Measurements from ENCODE around the gene SACM1L.

SACM1L gene

DNA sequence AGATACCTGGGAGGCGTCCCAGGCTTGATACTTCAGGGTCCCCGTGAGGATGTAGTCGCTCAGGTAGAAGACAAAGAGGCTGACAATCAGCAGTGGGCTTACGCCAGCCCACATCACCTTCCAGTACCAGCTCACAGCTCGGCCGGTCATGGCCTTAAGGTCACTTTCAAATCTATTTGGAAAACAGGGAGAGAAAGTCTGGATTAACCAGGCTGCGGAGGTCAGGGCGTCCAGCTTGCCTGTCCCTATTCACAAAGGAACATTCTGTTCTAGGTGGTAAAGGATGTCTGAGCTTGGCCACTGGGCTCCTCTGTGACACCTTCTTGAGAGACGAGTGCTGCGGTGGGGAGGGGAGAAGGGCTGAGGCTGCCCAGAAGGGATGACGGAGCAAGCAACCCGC is 70.7 kb downstream of the SACM1L start:
- H3K4me1 ChIP-seq (ENCODE audit: insufficient read depth, low read length), result peaks cover 6% of the 10 kb centered on the region; the same call in 1 of the 2 replicates
- no peak overlapping the region for H3K27ac ChIP-seq (ENCODE audit: low read depth, low read length)
- no peaks in the 10 kb centered on the region for H3K27me3 ChIP-seq (ENCODE audit: insufficient read depth, low read length)
- H3K9me3 ChIP-seq (ENCODE audit: insufficient read depth, low read depth, low read length), result no peaks in the 10 kb centered on the region
- no peak overlapping the region for H3K9ac ChIP-seq (ENCODE audit: low read depth, low read length)
- no peaks in the 10 kb centered on the region for H3K36me3 ChIP-seq (ENCODE audit: insufficient read depth, low read length)
- 94% methylated on average over 12 of the region's 12 CpGs for WGBS
- no peak overlapping the region for H3K4me3 ChIP-seq (ENCODE audit: low read length)

DNA sequence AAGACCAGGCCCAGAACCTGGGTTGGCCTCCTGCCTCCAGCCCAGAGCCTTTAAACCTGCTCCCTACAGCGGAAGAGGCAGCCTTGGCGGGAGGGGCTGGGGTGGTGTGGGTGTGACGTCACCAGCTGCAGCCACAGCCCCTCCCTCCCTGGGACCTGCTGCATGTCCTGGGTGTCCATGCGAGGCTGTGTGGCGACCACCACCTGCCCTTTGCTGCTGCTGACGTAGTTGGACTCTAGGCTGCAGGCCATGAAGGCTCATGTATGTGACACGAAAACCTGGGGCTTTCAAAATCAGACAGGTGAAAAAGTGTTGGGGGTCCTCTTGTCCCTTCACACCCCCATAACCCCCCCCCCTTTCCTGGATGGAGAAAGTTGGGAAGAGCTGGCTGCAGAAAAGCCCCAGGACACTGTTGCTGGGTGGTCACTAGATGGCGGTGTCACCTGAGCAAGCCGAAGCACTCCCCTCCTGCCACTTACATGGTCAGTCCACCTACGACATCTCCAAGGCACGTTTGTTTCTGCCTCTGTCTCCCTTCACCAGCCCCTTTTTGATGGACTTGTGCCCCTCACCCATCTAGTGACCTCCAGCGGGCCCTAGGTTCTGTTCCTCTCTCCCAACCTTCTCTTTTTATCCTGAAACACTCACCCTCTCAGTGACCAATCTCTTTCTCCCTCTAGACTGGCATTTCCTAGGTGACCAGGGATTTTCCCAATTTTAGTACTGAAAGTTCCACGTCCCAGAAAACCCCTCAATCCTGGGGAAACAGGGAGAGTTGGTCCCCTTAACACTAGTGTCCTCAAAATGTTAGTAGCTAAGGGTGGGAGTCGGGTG is 71.9 kb downstream of the SACM1L start:
- H3K27me3 ChIP-seq (ENCODE audit: insufficient read depth, low read length), result no peaks in the 10 kb centered on the region
- peaks cover 6% of the 10 kb centered on the region; the same call in 1 of the 2 replicates for H3K4me1 ChIP-seq (ENCODE audit: insufficient read depth, low read length)
- 35% methylated on average over 14 of the region's 14 CpGs for WGBS
- no peak overlapping the region for H3K4me3 ChIP-seq (ENCODE audit: low read length)
- H3K9ac ChIP-seq (ENCODE audit: low read depth, low read length), result no peak overlapping the region
- no peaks in the 10 kb centered on the region for H3K36me3 ChIP-seq (ENCODE audit: insufficient read depth, low read length)
- no peak overlapping the region for H3K27ac ChIP-seq (ENCODE audit: low read depth, low read length)
- no peaks in the 10 kb centered on the region for H3K9me3 ChIP-seq (ENCODE audit: insufficient read depth, low read depth, low read length)

DNA sequence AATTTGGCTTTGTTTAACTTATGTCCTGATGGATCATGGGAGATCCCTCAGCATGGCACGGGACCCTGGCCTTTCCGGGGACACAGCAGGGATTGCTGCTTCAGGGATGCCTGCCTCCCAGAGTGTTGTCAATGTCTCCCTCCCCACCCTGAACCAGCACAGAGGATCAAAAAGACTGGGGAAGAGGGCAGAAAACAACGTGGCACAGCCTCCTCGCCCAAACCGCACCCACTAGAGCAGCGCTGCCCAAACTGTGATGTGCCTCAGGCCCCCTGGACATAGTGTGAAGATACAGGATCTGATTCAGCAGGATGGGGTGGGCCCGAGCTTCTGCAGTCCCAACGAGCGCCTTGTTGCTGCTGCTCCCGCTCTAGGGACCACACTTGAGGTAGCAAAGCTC is 72.6 kb downstream of the SACM1L start:
- Histone ChIP-seq H3K27me3 (ENCODE audit: insufficient read depth, low read length) (no peaks in the 10 kb centered on the region), H3K9me3 (ENCODE audit: insufficient read depth, low read depth, low read length) (no peaks in the 10 kb centered on the region), H3K9ac (ENCODE audit: low read depth, low read length) (no peak overlapping the region), H3K4me3 (ENCODE audit: low read length) (no peak overlapping the region), H3K36me3 (ENCODE audit: insufficient read depth, low read length) (no peaks in the 10 kb centered on the region), H3K4me1 (ENCODE audit: insufficient read depth, low read length) (peaks cover 6% of the 10 kb centered on the region; the same call in 1 of the 2 replicates), H3K27ac (ENCODE audit: low read depth, low read length) (no peak overlapping the region)
- 91% methylated on average over 10 of the region's 10 CpGs for WGBS

DNA sequence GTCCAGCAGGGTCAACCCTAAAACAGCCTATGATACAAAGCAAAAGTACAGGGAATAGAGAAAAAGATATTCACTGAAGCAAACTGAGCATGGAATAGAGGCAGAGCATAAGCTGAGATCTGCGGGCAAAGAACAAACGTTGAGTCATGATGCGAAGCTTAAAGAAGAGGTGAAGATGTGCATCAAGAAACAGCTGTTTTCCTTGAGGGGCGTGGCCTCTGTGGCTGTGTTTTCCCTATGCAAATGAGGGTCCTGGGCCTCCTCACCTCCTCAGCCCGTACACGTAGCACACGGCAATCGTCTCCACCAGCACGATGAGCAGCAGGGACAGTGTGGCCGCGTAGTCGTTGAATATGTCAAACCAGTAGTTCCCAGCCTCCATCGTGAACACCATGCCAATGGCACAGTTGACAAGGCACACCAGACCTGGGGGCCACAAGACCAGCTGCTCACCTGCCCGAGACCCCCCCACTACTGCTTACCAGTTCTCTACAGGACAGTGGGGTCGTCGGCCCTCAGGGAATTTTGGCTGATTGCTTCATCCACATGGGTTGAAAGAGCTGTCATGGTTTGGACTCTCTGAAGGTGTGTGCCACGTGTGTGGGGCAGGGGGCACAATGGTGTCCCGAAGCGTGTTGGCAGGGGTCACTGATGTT is 73.6 kb downstream of the SACM1L start:
- no peaks in the 10 kb centered on the region for H3K27me3 ChIP-seq (ENCODE audit: insufficient read depth, low read length)
- no peak overlapping the region for H3K27ac ChIP-seq (ENCODE audit: low read depth, low read length)
- H3K4me1 ChIP-seq (ENCODE audit: insufficient read depth, low read length), result peaks cover 6% of the 10 kb centered on the region; the same call in 1 of the 2 replicates
- H3K9ac ChIP-seq (ENCODE audit: low read depth, low read length), result no peak overlapping the region
- H3K4me3 ChIP-seq (ENCODE audit: low read length), result no peak overlapping the region
- no peaks in the 10 kb centered on the region for H3K36me3 ChIP-seq (ENCODE audit: insufficient read depth, low read length)
- peaks cover 5% of the 10 kb centered on the region; the same call in 1 of the 2 replicates for H3K9me3 ChIP-seq (ENCODE audit: insufficient read depth, low read depth, low read length)
- 89% methylated on average over 19 of the region's 19 CpGs for WGBS

DNA sequence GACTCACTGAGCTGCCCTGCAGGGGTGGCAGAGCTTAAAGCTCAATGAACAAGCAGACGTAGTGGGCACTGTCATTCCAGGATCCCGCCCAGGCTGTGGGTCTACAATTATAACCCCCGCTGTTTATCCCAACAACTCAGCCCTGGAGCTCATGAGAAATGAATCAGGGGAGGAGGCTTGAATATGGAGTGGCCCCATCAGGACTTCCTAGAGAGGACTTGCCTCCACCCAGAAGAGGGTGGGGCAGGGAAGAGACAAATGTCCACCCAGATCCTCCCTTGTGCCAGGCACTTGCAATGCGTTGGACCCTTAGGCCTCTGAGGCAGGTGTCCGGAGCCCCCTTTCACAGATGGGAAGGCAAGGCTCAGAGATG is 74.1 kb downstream of the SACM1L start:
- H3K4me3 ChIP-seq (ENCODE audit: low read length), result no peak overlapping the region
- H3K9me3 ChIP-seq (ENCODE audit: insufficient read depth, low read depth, low read length), result peaks cover 6% of the 10 kb centered on the region; the same call in 1 of the 2 replicates
- H3K4me1 ChIP-seq (ENCODE audit: insufficient read depth, low read length), result peaks cover 6% of the 10 kb centered on the region; the same call in 1 of the 2 replicates
- no peak overlapping the region for H3K27ac ChIP-seq (ENCODE audit: low read depth, low read length)
- H3K27me3 ChIP-seq (ENCODE audit: insufficient read depth, low read length), result no peaks in the 10 kb centered on the region
- H3K9ac ChIP-seq (ENCODE audit: low read depth, low read length), result no peak overlapping the region
- WGBS, result 92% methylated on average over 5 of the region's 5 CpGs
- H3K36me3 ChIP-seq (ENCODE audit: insufficient read depth, low read length), result no peaks in the 10 kb centered on the region

DNA sequence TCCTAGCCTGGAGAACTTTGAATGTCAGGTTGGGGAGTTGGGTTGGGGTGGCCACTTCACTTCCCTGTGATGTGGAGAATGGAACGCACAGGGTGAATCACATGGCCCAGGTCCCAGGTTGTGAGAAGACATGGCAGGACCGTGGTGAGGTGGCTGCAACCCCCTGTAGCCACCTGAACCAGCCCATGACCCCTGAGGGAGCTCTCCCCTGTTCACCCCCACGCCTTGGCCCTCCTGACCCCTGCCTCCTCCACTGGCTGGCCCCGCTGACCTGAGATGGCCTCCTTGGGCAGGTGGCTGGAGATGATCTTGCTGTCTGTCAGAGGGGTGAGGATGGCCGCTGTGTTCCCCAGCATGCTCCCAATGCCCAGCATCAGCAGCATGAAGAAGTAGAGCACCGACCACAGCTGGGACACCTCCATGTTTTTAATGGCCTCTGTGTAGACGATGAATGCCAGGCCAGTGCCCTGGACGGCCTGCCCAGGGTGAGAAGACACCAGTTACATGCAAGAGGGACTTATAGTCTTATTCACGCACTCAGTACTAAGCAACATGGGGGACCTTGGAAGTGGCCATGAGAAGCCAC is 76.2 kb downstream of the SACM1L start:
- no peak overlapping the region for H3K27ac ChIP-seq (ENCODE audit: low read depth, low read length)
- H3K4me1 ChIP-seq (ENCODE audit: insufficient read depth, low read length), result peaks cover 6% of the 10 kb centered on the region; the same call in 1 of the 2 replicates
- H3K9ac ChIP-seq (ENCODE audit: low read depth, low read length), result no peak overlapping the region
- H3K9me3 ChIP-seq (ENCODE audit: insufficient read depth, low read depth, low read length), result peaks cover 6% of the 10 kb centered on the region; the same call in 1 of the 2 replicates
- 95% methylated on average over 9 of the region's 9 CpGs for WGBS
- no peaks in the 10 kb centered on the region for H3K27me3 ChIP-seq (ENCODE audit: insufficient read depth, low read length)
- no peak overlapping the region for H3K4me3 ChIP-seq (ENCODE audit: low read length)
- no peaks in the 10 kb centered on the region for H3K36me3 ChIP-seq (ENCODE audit: insufficient read depth, low read length)

DNA sequence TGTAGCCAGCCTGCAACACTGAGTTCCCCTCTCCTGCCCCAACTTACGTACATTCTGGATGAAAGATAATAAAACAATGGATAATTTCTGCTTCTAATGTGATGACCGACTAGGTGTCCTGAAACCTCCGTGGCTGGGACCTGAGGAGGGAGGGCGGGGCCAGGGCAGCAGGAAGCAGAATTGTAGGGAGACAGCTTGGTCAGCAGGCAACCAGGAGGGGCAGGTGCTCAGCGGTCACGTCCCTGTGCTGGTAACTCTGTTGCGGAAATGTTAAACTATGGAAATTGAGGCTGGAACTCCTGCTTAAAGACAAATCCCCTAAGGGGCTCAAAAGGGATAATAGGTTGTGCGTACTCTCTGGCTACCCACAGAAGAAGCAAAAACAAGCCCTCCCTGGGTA is 76.8 kb downstream of the SACM1L start:
- H3K9ac ChIP-seq (ENCODE audit: low read depth, low read length), result no peak overlapping the region
- no peaks in the 10 kb centered on the region for H3K27me3 ChIP-seq (ENCODE audit: insufficient read depth, low read length)
- H3K4me3 ChIP-seq (ENCODE audit: low read length), result no peak overlapping the region
- H3K36me3 ChIP-seq (ENCODE audit: insufficient read depth, low read length), result no peaks in the 10 kb centered on the region
- H3K4me1 ChIP-seq (ENCODE audit: insufficient read depth, low read length), result peaks cover under 1% of the 10 kb centered on the region; the same call in 1 of the 2 replicates
- H3K27ac ChIP-seq (ENCODE audit: low read depth, low read length), result no peak overlapping the region
- H3K9me3 ChIP-seq (ENCODE audit: insufficient read depth, low read depth, low read length), result peaks cover 6% of the 10 kb centered on the region; the same call in 1 of the 2 replicates
- 78% methylated on average over 8 of the region's 8 CpGs for WGBS

DNA sequence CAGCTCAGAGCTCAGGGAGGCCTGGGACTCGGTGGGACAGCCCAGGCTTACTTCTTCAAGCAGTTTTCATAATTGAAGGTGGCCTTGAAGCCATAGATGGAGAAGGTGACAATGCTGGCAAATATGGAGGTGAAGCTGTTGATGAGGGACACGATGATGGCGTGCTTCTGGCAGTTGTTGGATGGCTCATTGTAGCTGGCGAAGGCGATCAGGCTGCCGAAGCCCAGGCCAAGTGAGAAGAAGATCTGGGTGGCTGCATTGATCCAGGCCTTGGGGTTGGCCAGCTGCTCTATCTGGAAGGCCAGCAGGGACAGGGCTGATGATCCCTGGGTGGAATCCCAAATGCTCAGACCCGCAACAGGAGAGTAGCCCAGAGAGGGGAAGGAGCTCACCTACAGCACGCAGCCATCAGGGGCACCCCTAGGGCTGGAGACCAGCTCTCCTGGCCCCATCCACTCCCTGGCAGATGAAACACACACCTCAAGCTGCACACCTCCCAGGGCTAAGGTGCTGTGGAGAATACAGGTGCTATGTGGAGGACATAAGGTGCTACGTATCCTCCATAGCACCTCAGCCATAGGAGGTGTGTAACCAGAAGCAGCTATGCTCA is 82.1 kb downstream of the SACM1L start:
- H3K36me3 ChIP-seq (ENCODE audit: insufficient read depth, low read length), result no peaks in the 10 kb centered on the region
- H3K9me3 ChIP-seq (ENCODE audit: insufficient read depth, low read depth, low read length), result peaks cover 6% of the 10 kb centered on the region; the same call in 1 of the 2 replicates
- no peaks in the 10 kb centered on the region for H3K27me3 ChIP-seq (ENCODE audit: insufficient read depth, low read length)
- H3K4me3 ChIP-seq (ENCODE audit: low read length), result no peak overlapping the region
- no peak overlapping the region for H3K9ac ChIP-seq (ENCODE audit: low read depth, low read length)
- H3K27ac ChIP-seq (ENCODE audit: low read depth, low read length), result no peak overlapping the region
- no peaks in the 10 kb centered on the region for H3K4me1 ChIP-seq (ENCODE audit: insufficient read depth, low read length)
- WGBS, result 93% methylated on average over 9 of the region's 9 CpGs

DNA sequence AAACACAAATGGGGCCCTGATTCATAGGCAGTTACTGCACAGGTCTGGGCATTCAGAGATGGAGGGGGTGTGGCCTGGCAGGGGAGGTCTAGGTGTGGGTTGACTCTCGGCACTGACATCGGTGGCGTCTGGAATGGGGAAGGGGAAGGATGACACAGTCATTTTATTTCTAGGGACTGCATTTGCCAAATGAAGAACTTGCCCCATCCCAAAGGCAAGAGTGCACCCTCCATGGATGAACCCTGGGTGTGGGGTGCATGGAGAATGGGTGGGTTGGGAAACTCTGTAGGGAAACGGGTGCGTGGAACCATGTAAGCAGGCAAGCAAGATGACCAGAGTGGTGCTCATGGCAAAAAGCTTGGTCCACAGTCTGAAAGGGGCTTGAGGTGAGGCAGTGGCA is 82.6 kb downstream of the SACM1L start:
- H3K9ac ChIP-seq (ENCODE audit: low read depth, low read length), result no peak overlapping the region
- no peaks in the 10 kb centered on the region; the same call in 1 of the 2 replicates for H3K4me1 ChIP-seq (ENCODE audit: insufficient read depth, low read length)
- peaks cover 6% of the 10 kb centered on the region; the same call in 1 of the 2 replicates for H3K9me3 ChIP-seq (ENCODE audit: insufficient read depth, low read depth, low read length)
- H3K4me3 ChIP-seq (ENCODE audit: low read length), result no peak overlapping the region
- H3K27ac ChIP-seq (ENCODE audit: low read depth, low read length), result no peak overlapping the region
- no peaks in the 10 kb centered on the region for H3K36me3 ChIP-seq (ENCODE audit: insufficient read depth, low read length)
- no peaks in the 10 kb centered on the region for H3K27me3 ChIP-seq (ENCODE audit: insufficient read depth, low read length)
- 93% methylated on average over 5 of the region's 5 CpGs for WGBS

DNA sequence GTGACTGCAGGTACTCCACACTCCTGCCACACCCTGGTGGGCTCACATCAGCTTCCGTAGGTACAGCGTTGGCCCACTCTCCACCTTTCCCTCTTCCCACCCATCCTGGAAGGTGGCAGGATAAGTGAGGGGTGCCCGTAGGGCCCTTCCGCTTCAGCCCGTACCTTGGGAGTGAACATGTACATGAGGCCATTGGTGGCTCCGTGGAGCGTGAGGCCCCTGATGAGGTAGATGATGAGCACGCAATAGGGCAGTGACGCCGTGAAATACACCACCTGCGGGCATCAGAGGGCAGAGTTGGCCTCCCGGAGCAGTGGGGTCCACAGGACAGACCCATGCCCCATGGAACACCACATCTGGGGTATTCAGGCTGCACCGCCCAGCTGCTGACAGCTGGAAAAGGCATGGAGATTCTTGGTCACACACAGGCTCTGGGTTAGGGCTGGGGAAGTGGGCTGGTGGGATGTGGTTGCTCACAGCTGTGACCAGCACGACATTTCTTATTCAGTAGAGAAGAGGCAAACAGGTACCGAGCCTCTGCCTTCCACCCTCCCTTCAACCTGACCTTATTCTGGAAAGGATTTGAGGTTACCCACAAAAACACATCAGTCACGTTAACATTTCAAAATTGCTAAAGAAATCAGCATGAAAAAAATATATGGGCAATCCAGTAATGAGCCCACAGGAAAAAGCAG is 83.3 kb downstream of the SACM1L start:
- no peak overlapping the region for H3K4me3 ChIP-seq (ENCODE audit: low read length)
- WGBS, result 95% methylated on average over 16 of the region's 16 CpGs

More for the DNA sequence above, 83.3 kb downstream of the SACM1L start:
- H3K27ac ChIP-seq (ENCODE audit: low read depth, low read length), result no peak overlapping the region
- no peak overlapping the region for H3K9ac ChIP-seq (ENCODE audit: low read depth, low read length)
- H3K9me3 ChIP-seq (ENCODE audit: insufficient read depth, low read depth, low read length), result peaks cover 4% of the 10 kb centered on the region; the same call in 1 of the 2 replicates
- no peaks in the 10 kb centered on the region; the same call in 1 of the 2 replicates for H3K4me1 ChIP-seq (ENCODE audit: insufficient read depth, low read length)
- H3K36me3 ChIP-seq (ENCODE audit: insufficient read depth, low read length), result no peaks in the 10 kb centered on the region
- no peaks in the 10 kb centered on the region for H3K27me3 ChIP-seq (ENCODE audit: insufficient read depth, low read length)
